HepG2 (cell line): ENCODE measurements around the gene ADARB1. TPM values are rescaled to one million over a fixed set of nuclear protein-coding genes. Genes with fewer than 3 reads are reported as not detected.

ENCODE experiments used
- ATAC-seq: fragments of 200-7000 bp; cut with Tn5 transposase; 3 replicates; pipeline ENCODE4 v1.9.1; 2020; ENCODE audit warnings: mild to moderate bottlenecking, moderate library complexity
- BruUV-seq: library from RNA; stranded (reverse); fragments of 400-500 nt; replicated peaks from 2 replicates; lab custom pipeline; 2021; lab: Mats Ljungman, UMichigan
- CTCF ChIA-PET: fragments of 300-600 bp; formaldehyde crosslinking; extraction: SDS; loops from one replicate; lab custom pipeline; 2021; ENCODE audit warnings: low total read pairs, inconsistent platforms, low intra/inter-chr PET ratio; lab: Yijun Ruan, JAX
- POLR2A ChIA-PET: fragments of 350-600 bp; sonication (Branson Sonifier 250); formaldehyde crosslinking; loops from one replicate; lab custom pipeline; 2020; ENCODE audit warnings: antibody characterized with exemption, inconsistent platforms; lab: Yijun Ruan, JAX
- DNase-seq: peaks from one replicate; pipeline ENCODE4 v3.0.0-alpha.2; 2015; ENCODE audit warnings: low spot score
- FAIRE-seq: peaks from 3 replicates; lab custom pipeline; 2011; peaks lifted over from hg19 to GRCh38; lab: Jason Lieb, UNC
- H2AFZ ChIP-seq: one replicate; pipeline ENCODE4 v1.6.1; 2011; ENCODE audit warnings: low read length, inconsistent platforms
- H3K27ac ChIP-seq: fragments of 300-600 bp; 3 replicates; pipeline ENCODE4 v1.8.0; 2011; ENCODE audit warnings: mixed run types, mild to moderate bottlenecking, mixed read lengths, low read length, inconsistent platforms; ENCODE audit not compliant: insufficient read depth; ENCODE audit errors: extremely low read length
- H3K27me3 ChIP-seq, 2 experiments: fragments of 200-600 bp in 1 of 2; 2 replicates in 1 of 2; 3 replicates in 1 of 2; pipeline versions ENCODE4 v1.6.0 to v1.8.0; 2011; ENCODE audit warnings: low read length in 2 of 2, mild to moderate bottlenecking in 2 of 2, moderate library complexity in 2 of 2, inconsistent platforms in 1 of 2; ENCODE audit not compliant: insufficient read depth in 2 of 2, control insufficient read depth in 1 of 2
- H3K36me3 ChIP-seq, 2 experiments: fragments of 200-600 bp in 1 of 2; replicated peaks in 1 of 2; 2 replicates in 1 of 2; 3 replicates in 1 of 2; pipeline versions ENCODE4 v1.5.1 to v1.8.0; 2011; ENCODE audit warnings: low read length in 2 of 2, inconsistent platforms in 1 of 2; ENCODE audit not compliant: insufficient read depth in 2 of 2, control insufficient read depth in 1 of 2
- H3K4me1 ChIP-seq: 2 replicates; pipeline ENCODE4 v1.5.1; 2012; ENCODE audit warnings: low read length, inconsistent platforms; ENCODE audit not compliant: insufficient read depth
- H3K4me2 ChIP-seq: 2 replicates; pipeline ENCODE4 v1.6.0; 2011; ENCODE audit warnings: low read depth, low read length, inconsistent platforms
- H3K4me3 ChIP-seq, 3 experiments: fragments of 200-600 bp in 1 of 3; sonication (generic), shearing (Covaris generic) in 1 of 3; replicated peaks in 1 of 3; 2 replicates each; pipeline ENCODE4 v1.5.1; 2011 to 2016; ENCODE audit warnings: low read length in 3 of 3, inconsistent platforms in 2 of 3, low read depth in 2 of 3, mild to moderate bottlenecking in 2 of 3, control low read depth in 1 of 3, mixed read lengths in 1 of 3; ENCODE audit not compliant: insufficient read depth in 1 of 3
- H3K79me2 ChIP-seq: one replicate; pipeline ENCODE4 v1.6.1; 2011; ENCODE audit warnings: low read length, inconsistent platforms; ENCODE audit not compliant: insufficient read depth
- H3K9ac ChIP-seq: 2 replicates; pipeline ENCODE4 v1.6.0; 2011; ENCODE audit warnings: mild to moderate bottlenecking, low read depth, low read length, inconsistent platforms; ENCODE audit not compliant: insufficient read depth
- H3K9me3 ChIP-seq: 2 replicates; pipeline ENCODE4 v1.5.1; 2012; ENCODE audit warnings: mild to moderate bottlenecking, low read length
- H4K20me1 ChIP-seq: 2 replicates; pipeline ENCODE4 v1.6.0; 2011; ENCODE audit warnings: inconsistent platforms, mild to moderate bottlenecking, low read length, moderate library complexity; ENCODE audit not compliant: insufficient read depth
- EHMT2 ChIP-seq: fragments of 200-600 bp; sonication (generic); IDR thresholded peaks from 2 replicates; pipeline ENCODE4 v1.7.0; 2017; ENCODE audit warnings: antibody characterized with exemption, low read depth, low read length, borderline replicate concordance
- TBP ChIP-seq: sonication (generic); formaldehyde crosslinking; IDR thresholded peaks from 2 replicates; pipeline ENCODE4 v1.5.0; 2020; ENCODE audit warnings: missing genetic modification reagents
- YEATS4 ChIP-seq: sonication (generic); formaldehyde crosslinking; IDR thresholded peaks from 2 replicates; pipeline ENCODE4 v1.4.0; 2020; ENCODE audit warnings: missing genetic modification reagents, borderline replicate concordance
- ZFP36L1 ChIP-seq: sonication (generic); formaldehyde crosslinking; IDR thresholded peaks from 2 replicates; pipeline ENCODE4 v1.8.0; 2022; ENCODE audit warnings: mild to moderate bottlenecking, missing genetic modification reagents, moderate library complexity
- ZNF333 ChIP-seq: sonication (generic); formaldehyde crosslinking; IDR thresholded peaks from 2 replicates; pipeline ENCODE4 v1.4.0; 2020; ENCODE audit warnings: mild to moderate bottlenecking, missing genetic modification reagents, borderline replicate concordance
- ZNF577 ChIP-seq: sonication (generic); formaldehyde crosslinking; IDR thresholded peaks from 2 replicates; pipeline ENCODE4 v1.4.0; 2020; ENCODE audit warnings: mild to moderate bottlenecking, low read depth, missing genetic modification reagents, borderline replicate concordance
- ZNF770 ChIP-seq: sonication (generic); formaldehyde crosslinking; IDR thresholded peaks from 2 replicates; pipeline ENCODE4 v1.5.0; 2020; ENCODE audit warnings: mild to moderate bottlenecking, missing genetic modification reagents
- ZSCAN25 ChIP-seq: sonication (generic); formaldehyde crosslinking; IDR thresholded peaks from 2 replicates; pipeline ENCODE4 v1.8.0; 2022; ENCODE audit warnings: mild to moderate bottlenecking, missing genetic modification reagents
- WGBS: methylation state at CpG from one replicate; pipeline ENCODE4 v1.1.6; 2017; ENCODE audit warnings: low lambda C conversion rate; 5-methylcytosine and 5-hydroxymethylcytosine counted together
- in situ Hi-C: cut with HindIII; loops from 2 replicates; pipeline ENCODE4 v1.10.0; 2017; ENCODE audit warnings: low pct_unique_long_range_greater_than_20kb; ENCODE audit not compliant: extremely low pct_ligation_motif_present
- intact Hi-C: fragments of 100-400 bp; cut with micrococcal nuclease; formaldehyde crosslinking; loops from one replicate; pipeline ENCODE4 v1.10.0; 2022; ENCODE audit not compliant: unreplicated experiment
- polyA plus RNA-seq, 8 experiments: library from polyadenylated mRNA; depleted of rRNA in 3 of 8; stranded (reverse) in 7 of 8; unstranded in 1 of 8; fragments of >200 nt; fragmentation: Illumina TruSeq in 4 of 8; extraction: Trizol in 4 of 8; gene quantifications; 2 replicates each; pipeline versions ENCODE4 v1.2.1 to v1.2.3, GENCODE V29; 2011 to 2016; ENCODE audit warnings: low read depth in 4 of 8, missing spikeins in 1 of 8, mixed read lengths in 1 of 8; ENCODE audit not compliant: insufficient read depth in 1 of 8
- total RNA-seq, 5 experiments: library from RNA; depleted of rRNA; stranded (reverse); fragments of >200 nt; fragmentation: Illumina TruSeq; extraction: Trizol; gene quantifications; 2 replicates each; pipeline ENCODE4 v1.2.3, GENCODE V29; 2016; ENCODE audit warnings: low read depth in 1 of 5
- TF ChIP-seq, protein P1 (sequence below), 2 experiments: fragments of 450-650 bp in 1 of 2; sonication (generic) in 1 of 2; formaldehyde crosslinking; IDR thresholded peaks; 2 replicates each; pipeline versions ENCODE4 v1.5.0 to v1.8.0; 2020 to 2022; ENCODE audit warnings: mild to moderate bottlenecking in 1 of 2, missing genetic modification reagents in 1 of 2

Gene ADARB1
- total and polyA plus RNA-seq, 2 of the 13 experiments (the other 11 are each of a cell fraction or from before 2014, with no cell fraction given), result 6.6 to 10.0 TPM

DNA sequence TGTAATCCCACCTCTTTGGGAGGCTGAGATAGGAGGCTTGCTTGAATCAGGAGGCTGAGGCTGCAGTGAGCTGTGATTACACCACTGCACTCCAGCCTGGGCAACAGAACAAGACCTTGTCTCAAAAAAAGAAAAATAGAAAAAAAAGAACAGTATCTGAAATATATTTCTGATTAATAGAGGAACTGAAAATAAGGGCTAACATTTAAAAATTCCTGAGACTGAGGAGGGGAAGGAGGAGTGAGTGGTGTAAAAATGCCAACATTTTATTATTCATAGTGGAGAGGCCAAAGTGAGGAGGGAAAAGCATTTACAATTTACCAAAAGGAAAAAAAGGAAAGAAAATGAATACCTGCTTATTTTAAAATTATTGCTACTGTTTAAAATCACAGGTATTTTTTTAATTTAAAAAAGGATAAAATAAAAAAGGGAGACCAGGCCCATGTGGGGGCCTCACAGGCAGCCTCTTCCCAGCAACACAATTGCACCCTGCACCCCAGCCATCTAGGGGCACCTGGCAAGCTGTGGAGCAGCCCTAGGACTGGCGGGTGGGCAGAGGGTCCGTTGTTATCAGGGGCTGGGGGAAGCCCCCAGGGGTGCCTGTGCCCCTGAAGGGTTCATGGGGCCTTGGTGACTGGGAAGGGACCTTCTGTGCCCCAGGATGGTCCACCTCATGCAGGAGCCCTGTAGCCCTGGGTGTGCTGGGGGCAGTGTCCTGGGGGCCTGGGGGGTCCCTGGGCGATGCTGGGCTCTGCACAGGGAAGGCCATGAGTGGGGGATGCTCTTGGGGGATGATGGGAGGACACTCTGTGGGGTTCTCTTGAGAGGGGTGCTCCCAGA lies 34.8 kb upstream of the ADARB1 start:
- Histone ChIP-seq H3K4me2 (no peak overlapping the region), H3K4me1 (peaks cover 23% of the 10 kb centered on the region), H3K4me3 (no peak overlapping the region), H3K36me3 (no peaks in the 10 kb centered on the region), H4K20me1 (no peaks in the 10 kb centered on the region), H3K9me3 (peaks cover 15% of the 10 kb centered on the region), H3K27ac (no peak overlapping the region), H3K27me3 (peaks cover 13 to 53% of the 10 kb centered on the region in 2 experiments), H3K9ac (no peak overlapping the region), H2AFZ (no peak overlapping the region), H3K79me2 (no peaks in the 10 kb centered on the region)
- WGBS, result 60% methylated on average over 1 of the region's 3 CpGs
- BruUV-seq, result no TSS peak
- ChIA-PET POLR2A (interaction anchor here (1.5 kb wide), 1 partner anchor 18 kb away, joined by 3 read pairs; no protein-coding TSS in a partner anchor), CTCF (no interaction called here)
- in situ Hi-C loops (no loop called here), intact Hi-C loops (no loop called here)
- FAIRE-seq (no peak), ATAC-seq (no peak), DNase-seq (no peak)
- TF ChIP-seq ZNF333 (CRISPR knock-in tag) (no peak), ZNF770 (peak; percentile 51; the same call in 1 of the 2 replicates)

- Histone ChIP-seq H3K27me3 (peaks cover 12 to 50% of the 10 kb centered on the region in 2 experiments), H3K9ac (no peak overlapping the region), H4K20me1 (no peaks in the 10 kb centered on the region), H3K4me2 (no peak overlapping the region), H3K27ac (no peak overlapping the region), H3K4me1 (peaks cover 23% of the 10 kb centered on the region), H3K79me2 (no peaks in the 10 kb centered on the region), H3K4me3 (no peak overlapping the region), H3K9me3 (peaks cover 15% of the 10 kb centered on the region), H2AFZ (no peak overlapping the region), H3K36me3 (no peaks in the 10 kb centered on the region)
- in situ Hi-C loops (no loop called here), intact Hi-C loops (no loop called here)
- WGBS, result no CpG with 5 or more reads among the region's 9 CpGs
- ATAC-seq, result peak; percentile 80
- no peak for DNase-seq
- BruUV-seq, result no TSS peak
- no peak for FAIRE-seq
- ChIA-PET CTCF (no interaction called here), POLR2A (interaction anchor here (1.5 kb wide), 1 partner anchor 19 kb away, joined by 3 read pairs; no protein-coding TSS in a partner anchor)
- TF ChIP-seq ZFP36L1, result no peak
- no peak for TF ChIP-seq ZSCAN25 (CRISPR knock-in tag)
- no peak for TF ChIP-seq TBP (CRISPR knock-in tag)
- no peak for TF ChIP-seq YEATS4 (CRISPR knock-in tag)
- no peak for TF ChIP-seq ZNF577
- no peak for TF ChIP-seq EHMT2
- TF ChIP-seq, protein P1, sequence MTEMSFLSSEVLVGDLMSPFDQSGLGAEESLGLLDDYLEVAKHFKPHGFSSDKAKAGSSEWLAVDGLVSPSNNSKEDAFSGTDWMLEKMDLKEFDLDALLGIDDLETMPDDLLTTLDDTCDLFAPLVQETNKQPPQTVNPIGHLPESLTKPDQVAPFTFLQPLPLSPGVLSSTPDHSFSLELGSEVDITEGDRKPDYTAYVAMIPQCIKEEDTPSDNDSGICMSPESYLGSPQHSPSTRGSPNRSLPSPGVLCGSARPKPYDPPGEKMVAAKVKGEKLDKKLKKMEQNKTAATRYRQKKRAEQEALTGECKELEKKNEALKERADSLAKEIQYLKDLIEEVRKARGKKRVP (CRISPR knock-in tag; IDR thresholded peaks at IDR 0.05), result no peak
Measured at GRCh38 chr21:45040157-45040711, 34.1 kb upstream of the ADARB1 start.
